ENCODE data around the gene SRSF4.

SRSF4 gene

GRCh38 chr1:29200906-29201594 lies 19.4 kb upstream of the SRSF4 start:
- DNase-seq, result no peak

- no peak for DNase-seq
Measured at GRCh38 chr1:29197993-29198392, 16.3 kb upstream of the SRSF4 start.

- DNase-seq, result no peak
Measured at GRCh38 chr1:29197590-29197924, 15.9 kb upstream of the SRSF4 start.

DNA sequence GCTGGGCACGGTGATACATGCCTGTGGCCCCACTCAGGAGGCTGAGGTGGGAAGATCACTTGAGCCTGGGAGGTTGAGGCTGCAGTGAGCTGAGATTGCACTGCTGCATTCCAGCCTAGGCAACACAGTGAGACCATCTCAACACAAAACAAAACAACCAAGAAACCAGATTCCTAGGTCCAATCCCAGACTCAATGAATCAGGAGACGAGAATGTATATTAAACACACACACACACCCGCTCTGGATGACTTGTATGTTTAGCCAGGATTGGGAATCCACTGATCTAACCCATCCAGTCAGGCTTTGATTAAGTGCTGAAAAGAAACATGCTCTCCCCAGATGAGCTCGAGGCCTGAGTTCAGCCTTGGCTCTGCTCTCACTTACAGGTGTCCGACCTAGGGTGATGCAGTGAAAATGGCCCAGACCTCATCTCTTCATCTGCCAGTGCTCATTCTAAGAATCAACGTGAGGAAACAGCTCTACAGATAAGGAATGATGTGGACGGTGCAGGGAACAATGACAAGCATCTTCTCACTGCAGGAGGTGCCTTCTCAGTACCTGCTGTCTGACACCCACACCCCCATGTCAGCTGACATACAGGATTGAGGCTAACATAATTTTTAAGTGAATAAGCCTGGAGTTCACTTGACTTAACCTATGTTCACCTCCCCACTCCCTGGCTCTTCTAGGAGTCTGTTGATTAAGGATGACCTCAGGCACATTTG lies 15.3 kb upstream of the SRSF4 start:
- DNase-seq, result no peak

DNA sequence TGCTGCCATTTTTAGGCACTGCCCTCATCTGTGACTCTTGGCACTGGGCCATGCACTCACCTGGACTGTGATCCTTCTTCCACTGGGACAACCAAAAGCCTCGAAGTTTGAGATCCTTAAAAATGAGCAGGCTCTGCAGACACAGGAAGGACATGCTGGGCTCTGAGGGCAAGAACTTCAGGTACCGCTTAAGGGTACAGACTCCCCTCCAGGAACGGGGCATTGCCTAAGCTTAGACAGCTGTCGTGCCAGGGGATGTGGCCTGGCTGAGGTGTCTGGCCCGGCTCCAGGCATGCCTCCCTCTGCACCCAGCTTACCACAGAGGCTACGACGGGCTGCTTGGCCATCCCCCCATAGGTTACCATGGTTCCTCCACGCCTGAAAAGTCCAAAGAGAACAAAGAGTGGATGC lies 14.2 kb upstream of the SRSF4 start:
- DNase-seq, result no peak

- no peak for DNase-seq
Measured at GRCh38 chr1:29193879-29194455, 12.3 kb upstream of the SRSF4 start.

DNA sequence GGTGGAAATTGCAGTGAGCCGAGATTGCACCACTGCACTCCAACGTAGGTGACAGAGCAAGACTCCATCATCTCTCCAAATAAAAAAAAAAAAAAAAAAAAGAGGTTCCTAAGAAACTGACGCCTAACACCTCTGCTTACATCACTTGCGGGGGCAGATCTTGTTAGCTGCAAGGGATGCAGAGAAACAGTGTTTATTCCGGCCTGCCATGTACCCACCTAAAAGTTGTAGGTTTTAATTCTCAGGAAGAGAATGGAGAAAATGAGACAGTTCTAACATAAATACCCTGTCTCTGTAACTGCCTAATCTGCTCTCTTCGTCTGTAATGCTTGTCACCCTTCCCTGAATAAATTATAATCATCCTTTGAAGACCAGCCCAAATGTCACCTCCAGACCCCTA lies 9.0 kb upstream of the SRSF4 start:
- DNase-seq, result no peak

GRCh38 chr1:29186707-29187106 lies 5.0 kb upstream of the SRSF4 start:
- no peak for DNase-seq

- DNase-seq, result no peak
Measured at GRCh38 chr1:29186252-29186651, 4.6 kb upstream of the SRSF4 start.

GRCh38 chr1:29183287-29183686 lies 1.6 kb upstream of the SRSF4 start:
- DNase-seq, result no peak

- DNase-seq, result no peak
Measured at GRCh38 chr1:29180497-29181412, 945 bp downstream of the SRSF4 start.

DNA sequence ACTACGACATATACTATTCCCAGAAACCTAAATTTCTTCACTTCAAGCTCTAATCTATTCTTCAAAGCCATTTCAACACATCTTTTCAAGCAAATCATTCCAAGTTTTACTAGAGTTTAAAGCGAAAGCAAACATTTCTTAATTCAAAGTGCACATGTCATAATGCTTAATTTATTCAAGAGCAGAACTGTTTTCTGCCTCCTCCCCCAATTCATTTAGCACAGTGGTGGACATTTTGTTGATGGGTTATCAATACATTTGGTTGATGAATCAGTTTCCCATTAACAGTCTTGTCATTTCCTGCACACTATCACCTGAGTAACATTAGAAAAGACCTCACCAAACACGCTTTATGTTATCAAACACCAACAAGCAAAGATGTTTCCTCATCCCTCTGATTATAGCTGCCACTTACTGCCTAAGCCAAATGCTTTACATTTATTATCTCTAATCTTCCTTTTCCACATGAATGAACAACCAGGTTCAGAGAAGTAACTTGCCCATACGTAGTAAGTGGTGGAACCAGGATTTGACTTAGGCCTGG lies 2.0 kb downstream of the SRSF4 start:
- no peak for DNase-seq

- no peak for DNase-seq
Measured at GRCh38 chr1:29177022-29177705, 4.5 kb downstream of the SRSF4 start.

DNA sequence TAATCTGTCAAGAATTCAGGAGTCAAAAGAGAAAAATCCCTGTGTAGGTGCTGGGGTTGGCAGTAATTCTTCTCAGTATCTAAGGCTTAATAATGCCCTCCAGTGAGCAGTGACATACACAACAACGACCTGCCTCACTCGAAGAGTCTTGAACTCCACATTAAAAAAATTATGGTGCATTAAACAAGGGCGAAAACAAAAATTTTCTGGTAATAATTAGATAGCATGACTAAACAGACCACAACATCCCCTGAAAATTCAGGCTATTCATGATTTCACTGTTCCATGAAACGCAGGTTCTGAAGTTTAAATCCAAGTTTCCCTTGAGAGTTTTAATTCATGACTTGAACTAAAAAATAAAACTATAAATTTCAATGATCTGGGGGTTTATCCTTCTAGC lies 5.1 kb downstream of the SRSF4 start:
- DNase-seq, result no peak

GRCh38 chr1:29172415-29172939 lies 9.2 kb downstream of the SRSF4 start:
- DNase-seq, result no peak

- DNase-seq, result no peak
Measured at GRCh38 chr1:29171521-29171920, 10.2 kb downstream of the SRSF4 start.

DNA sequence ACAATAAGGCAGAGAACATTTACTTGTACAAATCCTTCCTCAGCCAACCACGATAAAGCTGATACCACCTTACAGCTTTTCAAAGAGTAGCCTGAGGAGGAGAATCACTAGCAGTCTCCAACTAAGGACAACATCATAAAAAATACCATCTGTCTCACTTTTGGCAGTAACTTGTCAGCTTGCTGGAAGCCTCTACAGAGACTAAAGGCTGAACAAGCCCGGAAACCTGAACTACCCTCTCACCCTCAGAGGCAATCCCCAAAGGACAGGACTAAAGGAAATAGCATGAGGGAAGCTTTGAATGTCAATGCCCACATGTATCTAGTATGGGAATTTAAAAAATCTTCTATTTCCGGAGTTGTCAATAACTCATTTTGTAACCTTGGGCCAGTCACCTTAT lies 10.6 kb downstream of the SRSF4 start:
- DNase-seq, result peak; percentile 59 to 84

GRCh38 chr1:29169976-29170375 lies 11.7 kb downstream of the SRSF4 start:
- no peak for DNase-seq

DNA sequence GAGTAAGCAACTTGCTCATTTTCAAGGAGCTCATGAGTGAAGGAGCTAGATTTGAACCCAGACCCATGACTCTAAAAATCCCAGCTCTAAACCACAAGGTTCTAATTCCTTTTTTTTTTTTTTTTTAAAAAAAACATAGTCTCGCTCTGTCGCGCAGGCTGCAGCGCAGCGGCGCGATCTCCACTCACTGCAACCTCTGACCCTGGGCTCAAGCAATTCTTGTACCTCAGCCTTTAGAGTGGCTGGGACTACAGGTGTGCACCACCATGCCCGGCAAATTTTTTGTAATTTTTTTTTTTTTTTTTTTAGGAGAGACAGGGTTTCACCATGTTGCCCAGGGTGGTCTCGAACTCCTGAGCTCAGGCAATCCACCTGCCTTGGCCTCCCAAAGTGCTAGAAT lies 13.8 kb downstream of the SRSF4 start:
- no peak for DNase-seq

GRCh38 chr1:29166291-29166878 lies 15.3 kb downstream of the SRSF4 start:
- no peak for DNase-seq

GRCh38 chr1:29164588-29164987 lies 17.1 kb downstream of the SRSF4 start:
- DNase-seq, result no peak
